Thyroid gland (tissue), 4 donors: Measurements from ENCODE around the gene TOP3A. TPM values are rescaled to one million over a fixed set of nuclear protein-coding genes. Genes with fewer than 3 reads are reported as not detected.
"Not testable (repeated sequence)": the region's sequence is repeated elsewhere in the genome, so short reads cannot be mapped to it uniquely, and the experiment has no call there.

ENCODE experiments used
- DNase-seq, 2 donors: peaks; one replicate each; pipeline ENCODE4 v3.0.0-alpha.2; 2019
- H3K27ac ChIP-seq, 3 donors: fragments of 200-600 bp; sonication (generic); 1 replicate in 2 of 3; 2 replicates in 1 of 3; pipeline ENCODE4 v1.5.1; 2016 to 2019; ENCODE audit warnings: mild to moderate bottlenecking in 1 of 3, moderate library complexity in 1 of 3
- H3K27me3 ChIP-seq: fragments of 200-600 bp; sonication (generic); one replicate; pipeline ENCODE4 v1.5.1; 2019
- H3K36me3 ChIP-seq, 2 donors: fragments of 200-600 bp; sonication (generic); one replicate each; pipeline ENCODE4 v1.5.1; 2016 to 2019
- H3K4me1 ChIP-seq, 2 donors: fragments of 200-600 bp; sonication (generic); one replicate each; pipeline ENCODE4 v1.5.1; 2017 to 2019
- H3K4me3 ChIP-seq, 3 donors: fragments of 200-600 bp; sonication (generic); replicated peaks in 1 of 3; 1 replicate in 2 of 3; 2 replicates in 1 of 3; pipeline ENCODE4 v1.5.1; 2016; ENCODE audit warnings: mild to moderate bottlenecking in 1 of 3
- H3K9me3 ChIP-seq: fragments of 200-600 bp; sonication (generic); one replicate; pipeline ENCODE4 v1.5.1; 2017
- CTCF ChIP-seq, 6 experiments: fragments of 200-600 bp in 3 of 6; fragments of 450-650 bp in 3 of 6; sonication (generic) in 3 of 6; IDR thresholded peaks; one replicate each; pipeline ENCODE4 v1.5.1; 2016 to 2019; ENCODE audit warnings: antibody characterized with exemption in 6 of 6, mild to moderate bottlenecking in 2 of 6, inconsistent platforms in 1 of 6, moderate library complexity in 1 of 6
- POLR2A ChIP-seq, 2 donors: fragments of 450-650 bp; IDR thresholded peaks; one replicate each; pipeline ENCODE4 v1.6.1; 2017; ENCODE audit warnings: antibody characterized with exemption in 2 of 2, mild to moderate bottlenecking in 2 of 2, moderate library complexity in 1 of 2
- WGBS, 2 donors: methylation state at CpG; one replicate each; pipeline ENCODE4 v1.1.5; 2017; 5-methylcytosine and 5-hydroxymethylcytosine counted together
- intact Hi-C: fragments of 100-400 bp; cut with DNase I; formaldehyde crosslinking; loops from one replicate; pipeline ENCODE4 v1.15.1; 2023
- total RNA-seq, 4 donors: library from RNA; depleted of rRNA; stranded (reverse); fragments of >200 nt; gene quantifications; one replicate each; pipeline ENCODE4 v1.2.3, GENCODE V29; 2016

TOP3A gene
- total RNA-seq, 4 donors from 2014 or later: 31.3 to 34.5 (median 32.5) TPM

GRCh38 chr17:18344021-18344420 lies 29.2 kb upstream of the TOP3A start:
- H3K27me3 ChIP-seq: no peaks in the 10 kb centered on the region
- no peak for DNase-seq
- TF ChIP-seq CTCF (IDR thresholded peaks at IDR 0.05): no peak
- TF ChIP-seq POLR2A (IDR thresholded peaks at IDR 0.05): no peak
- no peaks in the 10 kb centered on the region for H3K4me1 ChIP-seq
- no peak overlapping the region for H3K27ac ChIP-seq
- H3K4me3 ChIP-seq: no peak overlapping the region
- intact Hi-C loops: no loop called here
- peaks cover 58 to 59% of the 10 kb centered on the region in 2 donors for H3K36me3 ChIP-seq
- 91 to 92% methylated on average over 5 of the region's 5 CpGs for WGBS, 2 donors
- no peaks in the 10 kb centered on the region for H3K9me3 ChIP-seq

- intact Hi-C loops: no loop called here
- Histone ChIP-seq H3K4me1 (no peaks in the 10 kb centered on the region), H3K27ac (no peak overlapping the region), H3K36me3 (peaks cover 25 to 29% of the 10 kb centered on the region in 2 donors), H3K9me3 (no peaks in the 10 kb centered on the region), H3K27me3 (no peaks in the 10 kb centered on the region), H3K4me3 (no peak overlapping the region)
- 96 to 98% methylated on average over 12 to 13 of the region's 13 CpGs for WGBS, 2 donors
- DNase-seq: no peak
- TF ChIP-seq POLR2A (IDR thresholded peaks at IDR 0.05): no peak
- no peak for TF ChIP-seq CTCF (IDR thresholded peaks at IDR 0.05)
Observed at GRCh38 chr17:18339933-18340332, 25.1 kb upstream of the TOP3A start.

GRCh38 chr17:18338158-18338557 lies 23.4 kb upstream of the TOP3A start:
- peaks cover 27 to 30% of the 10 kb centered on the region in 2 donors for H3K36me3 ChIP-seq
- H3K9me3 ChIP-seq, H3K4me3 ChIP-seq, H3K4me1 ChIP-seq, H3K27me3 ChIP-seq, DNase-seq, H3K27ac ChIP-seq, intact Hi-C loops: not testable (repeated sequence)
- WGBS, 2 donors: 94 to 99% methylated on average over 4 to 8 of the region's 25 CpGs

GRCh38 chr17:18332909-18333489 lies 18.2 kb upstream of the TOP3A start:
- H3K9me3 ChIP-seq: no peaks in the 10 kb centered on the region
- no peak for TF ChIP-seq CTCF (IDR thresholded peaks at IDR 0.05)
- TF ChIP-seq POLR2A (IDR thresholded peaks at IDR 0.05): no peak
- intact Hi-C loops: no loop called here
- H3K27me3 ChIP-seq: no peaks in the 10 kb centered on the region
- no peak overlapping the region for H3K27ac ChIP-seq
- no peak for DNase-seq
- WGBS, 2 donors: 91 to 92% methylated on average over 4 of the region's 4 CpGs
- H3K4me1 ChIP-seq: no peaks in the 10 kb centered on the region
- peaks cover 28 to 55% of the 10 kb centered on the region in 2 donors for H3K36me3 ChIP-seq
- no peak overlapping the region for H3K4me3 ChIP-seq

- Histone ChIP-seq H3K9me3 (no peaks in the 10 kb centered on the region), H3K27ac (no peak overlapping the region), H3K36me3 (peaks cover 36 to 66% of the 10 kb centered on the region in 2 donors), H3K4me1 (no peaks in the 10 kb centered on the region), H3K4me3 (no peak overlapping the region), H3K27me3 (no peaks in the 10 kb centered on the region)
- DNase-seq: no peak
- TF ChIP-seq POLR2A (IDR thresholded peaks at IDR 0.05) (no peak), CTCF (IDR thresholded peaks at IDR 0.05) (no peak)
- WGBS, 2 donors: 81 to 92% methylated on average over 9 of the region's 9 CpGs
- intact Hi-C loops: no loop called here
Observed at GRCh38 chr17:18331879-18332278, 17.1 kb upstream of the TOP3A start.
